Loucy (cell line): Measurements from ENCODE around the gene MAD1L1.

Source experiments
- H2AFZ ChIP-seq: fragments of 200-600 bp; sonication (generic); 2 replicates; pipeline ENCODE4 v1.6.0; 2016; ENCODE audit warnings: antibody characterized with exemption, mild to moderate bottlenecking, low read length, moderate library complexity
- H3F3A ChIP-seq: fragments of 200-600 bp; 2 replicates; pipeline ENCODE4 v1.6.0; 2016; ENCODE audit warnings: antibody characterized with exemption, low read depth, mild to moderate bottlenecking
- H3K27me3 ChIP-seq: fragments of 200-600 bp; sonication (generic); 2 replicates; pipeline ENCODE4 v1.6.1; 2014; ENCODE audit warnings: low read length, mild to moderate bottlenecking; ENCODE audit not compliant: insufficient read depth, poor library complexity, severe bottlenecking
- H3K36me3 ChIP-seq: fragments of 200-600 bp; sonication (generic); 2 replicates; pipeline ENCODE4 v1.6.1; 2016; ENCODE audit warnings: low read length; ENCODE audit not compliant: insufficient read depth
- H3K4me1 ChIP-seq: fragments of 200-600 bp; sonication (generic); 2 replicates; pipeline ENCODE4 v1.5.1; 2014; ENCODE audit warnings: low read length, mild to moderate bottlenecking; ENCODE audit not compliant: insufficient read depth, poor library complexity, severe bottlenecking
- H3K4me2 ChIP-seq: fragments of 200-600 bp; sonication (generic); 2 replicates; pipeline ENCODE4 v1.6.0; 2014; ENCODE audit warnings: antibody characterized with exemption, low read length, low read depth, mild to moderate bottlenecking; ENCODE audit not compliant: poor library complexity, severe bottlenecking
- H3K4me3 ChIP-seq: fragments of 200-600 bp; sonication (generic); 2 replicates; pipeline ENCODE4 v1.5.1; 2014; ENCODE audit warnings: low read length, mild to moderate bottlenecking, mixed read lengths; ENCODE audit not compliant: poor library complexity, severe bottlenecking
- H3K79me2 ChIP-seq: fragments of 200-600 bp; sonication (generic); 2 replicates; pipeline ENCODE4 v1.6.1; 2014; ENCODE audit warnings: low read length; ENCODE audit not compliant: insufficient read depth
- H3K9ac ChIP-seq: fragments of 200-600 bp; sonication (generic); 2 replicates; pipeline ENCODE4 v1.6.0; 2014; ENCODE audit warnings: mild to moderate bottlenecking, low read depth, low read length, moderate library complexity; ENCODE audit not compliant: poor library complexity, severe bottlenecking
- H3K9me2 ChIP-seq: fragments of 200-600 bp; sonication (generic); replicated peaks from 2 replicates; pipeline ENCODE4 v1.6.1; 2016; ENCODE audit warnings: low read depth, low read length, mixed read lengths
- H3K9me3 ChIP-seq: fragments of 200-600 bp; sonication (generic); 2 replicates; pipeline ENCODE4 v1.6.1; 2014; ENCODE audit warnings: mild to moderate bottlenecking, antibody characterized with exemption, low read length, low read depth; ENCODE audit not compliant: insufficient read depth
- H4K20me1 ChIP-seq: fragments of 200-600 bp; sonication (generic); 2 replicates; pipeline ENCODE4 v1.6.0; 2014; ENCODE audit warnings: antibody characterized with exemption, low read length, mild to moderate bottlenecking; ENCODE audit not compliant: insufficient read depth, poor library complexity, severe bottlenecking
- EZH2phosphoT487 ChIP-seq: fragments of 200-600 bp; IDR thresholded peaks from 2 replicates; pipeline ENCODE4 v1.6.1; 2018; ENCODE audit warnings: antibody characterized with exemption, mild to moderate bottlenecking, moderate library complexity, borderline replicate concordance
- TF ChIP-seq, protein P1 (sequence below): fragments of 200-600 bp; sonication (generic); conservative IDR thresholded peaks from 2 replicates; pipeline ENCODE4 v1.5.1; 2014; ENCODE audit warnings: mild to moderate bottlenecking, antibody characterized with exemption, low read length

The MAD1L1 gene

DNA sequence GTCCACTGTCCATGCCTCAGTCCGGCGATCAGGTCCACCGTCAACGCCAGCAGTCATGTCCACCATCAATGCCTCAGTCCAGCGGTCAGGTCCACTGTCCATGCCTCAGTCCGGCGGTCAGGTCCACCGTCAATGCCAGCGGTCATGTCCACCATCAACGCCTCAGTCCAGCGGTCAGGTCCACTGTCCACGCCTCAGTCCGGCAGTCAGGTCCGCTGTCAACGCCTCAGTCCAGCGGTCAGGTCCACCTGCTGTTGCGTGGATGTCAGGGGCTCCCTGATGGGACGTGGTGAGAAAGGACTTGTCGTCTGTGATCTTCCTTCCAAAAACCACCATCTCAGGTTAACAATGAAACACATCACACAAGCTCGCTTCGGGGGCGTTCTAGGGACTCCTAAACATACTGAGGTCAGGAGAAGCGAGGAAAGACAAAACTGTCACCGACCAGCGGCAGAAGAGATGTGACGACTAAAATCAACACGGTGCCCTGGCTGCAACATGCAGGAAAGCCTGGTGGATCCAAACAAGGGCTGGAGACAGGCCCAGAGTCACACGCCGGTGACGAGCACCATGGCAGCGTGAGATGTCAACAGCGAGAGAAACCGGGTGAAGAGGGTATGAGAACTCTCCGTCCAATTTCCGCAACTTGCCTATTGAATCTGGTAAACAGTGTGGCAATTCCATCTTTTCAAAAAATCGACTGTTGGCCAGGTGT is 264.2 kb downstream of the MAD1L1 start:
- Histone ChIP-seq H3K36me3 (peaks cover 3% of the 10 kb centered on the region; the same call in 1 of the 2 replicates), H4K20me1 (no peaks in the 10 kb centered on the region), H2AFZ (no peak overlapping the region)

DNA sequence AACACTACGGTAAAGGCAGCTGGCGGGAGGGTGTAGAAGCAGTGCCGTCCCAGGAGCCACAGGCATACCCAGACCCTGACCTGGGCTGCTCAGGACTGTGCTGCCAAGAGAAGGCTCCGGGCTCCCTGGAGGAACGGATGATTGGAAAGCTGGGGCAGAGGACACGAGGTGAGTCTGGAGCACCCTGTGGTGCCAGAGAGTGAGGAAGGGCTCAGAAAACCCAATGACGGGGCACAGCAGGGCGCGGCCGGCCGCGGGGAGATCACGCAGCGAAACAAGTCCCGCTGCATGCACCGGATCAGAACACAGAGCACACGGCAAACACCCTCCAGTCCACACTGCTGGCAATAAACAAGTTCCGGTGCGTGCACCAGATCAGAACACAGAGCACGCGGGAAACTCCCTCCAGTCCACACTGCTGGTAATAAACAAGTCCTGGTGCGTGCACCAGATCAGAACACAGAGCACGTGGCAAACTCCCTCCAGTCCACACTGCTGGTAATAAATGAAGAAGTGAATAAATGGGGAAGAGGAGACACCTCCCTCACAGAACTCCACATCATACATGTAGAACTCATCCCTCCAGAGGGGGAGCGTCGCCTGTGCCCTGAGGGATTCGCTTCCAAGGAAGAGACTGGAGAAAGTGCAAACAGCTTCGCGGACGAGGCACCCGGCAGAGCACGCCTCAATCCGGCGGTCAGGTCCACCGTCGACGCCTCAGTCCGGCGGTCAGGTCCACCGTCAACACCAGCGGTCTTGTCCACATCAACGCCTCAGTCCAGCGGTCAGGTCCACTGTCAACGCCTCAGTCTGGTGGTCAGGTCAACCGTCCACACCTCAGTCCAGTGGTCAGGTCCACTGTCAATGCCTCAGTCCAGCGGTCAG is 265.0 kb downstream of the MAD1L1 start:
- no peaks in the 10 kb centered on the region for H3K9me2 ChIP-seq
- peaks cover 3% of the 10 kb centered on the region; the same call in 1 of the 2 replicates for H3K36me3 ChIP-seq
- H3K4me2 ChIP-seq, result no peak overlapping the region
- no peak overlapping the region for H3K9ac ChIP-seq
- 0 out of 2 replicates have a peak, but pooled peaks cover 2% of the 10 kb centered on the region for H3K9me3 ChIP-seq
- H3F3A ChIP-seq, result no peaks in the 10 kb centered on the region
- no peaks in the 10 kb centered on the region for H4K20me1 ChIP-seq
- H3K79me2 ChIP-seq, result no peaks in the 10 kb centered on the region
- TF ChIP-seq, protein P1, sequence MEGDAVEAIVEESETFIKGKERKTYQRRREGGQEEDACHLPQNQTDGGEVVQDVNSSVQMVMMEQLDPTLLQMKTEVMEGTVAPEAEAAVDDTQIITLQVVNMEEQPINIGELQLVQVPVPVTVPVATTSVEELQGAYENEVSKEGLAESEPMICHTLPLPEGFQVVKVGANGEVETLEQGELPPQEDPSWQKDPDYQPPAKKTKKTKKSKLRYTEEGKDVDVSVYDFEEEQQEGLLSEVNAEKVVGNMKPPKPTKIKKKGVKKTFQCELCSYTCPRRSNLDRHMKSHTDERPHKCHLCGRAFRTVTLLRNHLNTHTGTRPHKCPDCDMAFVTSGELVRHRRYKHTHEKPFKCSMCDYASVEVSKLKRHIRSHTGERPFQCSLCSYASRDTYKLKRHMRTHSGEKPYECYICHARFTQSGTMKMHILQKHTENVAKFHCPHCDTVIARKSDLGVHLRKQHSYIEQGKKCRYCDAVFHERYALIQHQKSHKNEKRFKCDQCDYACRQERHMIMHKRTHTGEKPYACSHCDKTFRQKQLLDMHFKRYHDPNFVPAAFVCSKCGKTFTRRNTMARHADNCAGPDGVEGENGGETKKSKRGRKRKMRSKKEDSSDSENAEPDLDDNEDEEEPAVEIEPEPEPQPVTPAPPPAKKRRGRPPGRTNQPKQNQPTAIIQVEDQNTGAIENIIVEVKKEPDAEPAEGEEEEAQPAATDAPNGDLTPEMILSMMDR, result no peak
- TF ChIP-seq EZH2phosphoT487, result no peak
- H3K4me1 ChIP-seq, result no peaks in the 10 kb centered on the region
- H3K27me3 ChIP-seq, result no peaks in the 10 kb centered on the region
- H2AFZ ChIP-seq, result no peak overlapping the region
- H3K4me3 ChIP-seq, result no peak overlapping the region

More for the DNA sequence above, 264.2 kb downstream of the MAD1L1 start:
- no peaks in the 10 kb centered on the region for H3K9me3 ChIP-seq
- H3K79me2 ChIP-seq, result no peaks in the 10 kb centered on the region
- H3K9me2 ChIP-seq, result no peaks in the 10 kb centered on the region
- no peak overlapping the region for H3K4me3 ChIP-seq
- TF ChIP-seq, protein P1, result no peak
- no peak for TF ChIP-seq EZH2phosphoT487
- no peak overlapping the region for H3K4me2 ChIP-seq
- no peaks in the 10 kb centered on the region for H3K4me1 ChIP-seq
- H3K27me3 ChIP-seq, result no peaks in the 10 kb centered on the region
- H3K9ac ChIP-seq, result no peak overlapping the region
- H3F3A ChIP-seq, result no peaks in the 10 kb centered on the region

DNA sequence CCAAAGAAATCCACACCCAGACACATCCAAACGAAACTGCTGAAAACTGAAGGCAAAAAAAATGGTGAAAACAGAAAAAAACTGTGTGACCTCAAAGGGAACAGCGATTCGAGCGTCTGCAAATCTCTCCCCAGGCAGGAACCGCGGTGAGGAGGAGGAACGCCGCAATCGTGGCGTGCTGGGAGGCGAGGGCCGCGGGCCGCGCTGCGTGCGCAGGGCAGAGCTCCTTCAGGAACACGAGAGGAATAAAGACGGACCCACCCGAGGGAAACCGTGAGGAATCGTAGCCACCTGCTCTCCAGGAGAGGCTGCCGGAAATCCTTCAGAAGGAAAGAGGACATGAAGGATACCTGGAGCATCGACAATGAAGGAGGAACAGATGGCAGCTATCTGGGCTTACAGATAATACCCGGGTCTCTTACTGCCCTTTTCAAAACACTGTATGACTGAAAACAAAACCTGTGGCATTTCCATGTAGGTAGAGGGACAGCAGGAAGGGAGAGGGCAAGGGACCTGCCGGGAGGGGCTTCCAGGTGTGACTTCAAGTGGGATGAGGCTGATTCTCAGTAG is 266.0 kb downstream of the MAD1L1 start:
- H3K4me1 ChIP-seq, result no peaks in the 10 kb centered on the region
- TF ChIP-seq, protein P1, result no peak
- no peak for TF ChIP-seq EZH2phosphoT487
- peaks cover 3% of the 10 kb centered on the region; the same call in 1 of the 2 replicates for H3K36me3 ChIP-seq

More for the DNA sequence above, 266.0 kb downstream of the MAD1L1 start:
- no peak overlapping the region for H3K9ac ChIP-seq
- no peaks in the 10 kb centered on the region for H4K20me1 ChIP-seq
- H3K4me3 ChIP-seq, result no peak overlapping the region
- no peaks in the 10 kb centered on the region for H3K79me2 ChIP-seq
- H3K27me3 ChIP-seq, result no peaks in the 10 kb centered on the region
- H3K4me2 ChIP-seq, result no peak overlapping the region
- H3F3A ChIP-seq, result no peaks in the 10 kb centered on the region
- no peak overlapping the region for H2AFZ ChIP-seq
- peaks cover 10% of the 10 kb centered on the region; the same call in 1 of the 2 replicates for H3K9me3 ChIP-seq
- H3K9me2 ChIP-seq, result no peaks in the 10 kb centered on the region
